Measurements from ENCODE around the gene MAL.

GRCh38 chr2:95012881-95013550, 12.5 kb upstream of the MAL start:
- TF ChIP-seq CTCF (IDR thresholded peaks at IDR 0.05) (no peak), ZFX (IDR thresholded peaks at IDR 0.05; ENCODE audit: borderline replicate concordance) (no peak)
